Gastroesophageal sphincter (tissue), 4 donors: ENCODE measurements around the gene ELN. TPM values are rescaled to one million over a fixed set of nuclear protein-coding genes. Genes with fewer than 3 reads are reported as not detected.

Experiments
- ATAC-seq: fragments of 150-250 bp; one replicate; pipeline ENCODE4 v1.9.1; 2016; ENCODE audit warnings: mild to moderate bottlenecking, moderate library complexity
- H3K27ac ChIP-seq, 4 donors: fragments of 200-600 bp; sonication (generic) in 3 of 4; 1 replicate in 3 of 4; 2 replicates in 1 of 4; pipeline ENCODE4 v1.5.1; 2016 to 2019
- H3K27me3 ChIP-seq: fragments of 200-600 bp; sonication (generic); one replicate; pipeline ENCODE4 v1.5.1; 2019
- H3K36me3 ChIP-seq, 2 donors: fragments of 200-600 bp; sonication (generic); one replicate each; pipeline ENCODE4 v1.5.1; 2019; ENCODE audit warnings: control low read depth in 1 of 2
- H3K4me1 ChIP-seq, 3 donors: fragments of 200-600 bp; sonication (generic); 1 replicate in 2 of 3; 2 replicates in 1 of 3; pipeline ENCODE4 v1.5.1; 2016 to 2019; ENCODE audit warnings: control low read depth in 2 of 3
- H3K4me3 ChIP-seq, 2 donors: fragments of 200-600 bp; sonication (generic); one replicate each; pipeline ENCODE4 v1.5.1; 2019; ENCODE audit warnings: mild to moderate bottlenecking in 1 of 2, moderate library complexity in 1 of 2
- H3K9me3 ChIP-seq, 3 donors: fragments of 200-600 bp; sonication (generic); one replicate each; pipeline ENCODE4 v1.5.1; 2017 to 2019; ENCODE audit warnings: control low read depth in 2 of 3
- EP300 ChIP-seq: sonication (generic); formaldehyde crosslinking; IDR thresholded peaks from one replicate; pipeline ENCODE4 v1.6.1; 2017; ENCODE audit warnings: antibody characterized with exemption, mild to moderate bottlenecking
- POLR2A ChIP-seq, 2 donors: fragments of 450-650 bp; IDR thresholded peaks; one replicate each; pipeline ENCODE4 v1.6.1; 2017; ENCODE audit warnings: antibody characterized with exemption in 2 of 2, mild to moderate bottlenecking in 2 of 2, moderate library complexity in 1 of 2
- POLR2AphosphoS5 ChIP-seq: sonication (generic); formaldehyde crosslinking; IDR thresholded peaks from one replicate; pipeline ENCODE4 v1.6.1; 2017; ENCODE audit warnings: antibody characterized with exemption
- WGBS, 2 donors: methylation state at CpG; one replicate each; pipeline ENCODE4 v1.1.5; 2018; ENCODE audit warnings: low coverage in 1 of 2; 5-methylcytosine and 5-hydroxymethylcytosine counted together
- total RNA-seq, 4 donors: library from RNA; depleted of rRNA; stranded (reverse); fragments of >200 nt; gene quantifications; one replicate each; pipeline ENCODE4 v1.1.0, GENCODE V29; 2016
- TF ChIP-seq, protein P1 (sequence below), 4 experiments: fragments of 200-600 bp in 2 of 4; fragments of 450-650 bp in 2 of 4; sonication (generic) in 1 of 4; IDR thresholded peaks; one replicate each; pipeline ENCODE4 v1.5.1; 2017 to 2019; ENCODE audit warnings: antibody characterized with exemption in 4 of 4, mild to moderate bottlenecking in 2 of 4, moderate library complexity in 2 of 4

Gene ELN
- total RNA-seq, 4 donors from 2014 or later: 316 to 703 (median 441) TPM

DNA sequence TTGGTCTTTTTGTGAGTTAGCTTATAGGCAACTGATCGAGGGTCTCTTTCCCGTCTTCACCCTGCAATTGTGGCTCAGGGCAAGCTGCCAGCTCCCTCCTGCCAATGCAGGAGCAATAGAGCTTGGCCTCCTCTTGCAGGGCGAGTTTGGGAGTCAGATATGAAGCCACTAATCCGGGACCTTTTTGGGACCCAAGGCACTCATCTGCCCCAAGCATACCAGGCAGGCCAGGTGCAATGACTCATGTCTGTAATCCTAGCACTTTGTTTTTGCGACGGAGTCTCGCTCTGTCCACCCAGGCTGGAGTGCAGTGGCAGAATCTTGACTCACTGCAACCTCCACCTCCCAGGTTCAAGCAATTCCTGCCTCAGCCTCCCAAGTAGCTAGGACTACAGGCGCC lies 76.7 kb downstream of the ELN start:
- Histone ChIP-seq H3K27me3 (no peaks in the 10 kb centered on the region), H3K9me3 (no peaks in the 10 kb centered on the region), H3K27ac (no peak overlapping the region), H3K4me3 (no peak overlapping the region), H3K4me1 (no peaks in the 10 kb centered on the region), H3K36me3 (peaks cover 0 to 92% of the 10 kb centered on the region in 2 donors)
- TF ChIP-seq POLR2A (IDR thresholded peaks at IDR 0.05) (no peak), POLR2AphosphoS5 (no peak), EP300 (no peak)
- TF ChIP-seq, protein P1, sequence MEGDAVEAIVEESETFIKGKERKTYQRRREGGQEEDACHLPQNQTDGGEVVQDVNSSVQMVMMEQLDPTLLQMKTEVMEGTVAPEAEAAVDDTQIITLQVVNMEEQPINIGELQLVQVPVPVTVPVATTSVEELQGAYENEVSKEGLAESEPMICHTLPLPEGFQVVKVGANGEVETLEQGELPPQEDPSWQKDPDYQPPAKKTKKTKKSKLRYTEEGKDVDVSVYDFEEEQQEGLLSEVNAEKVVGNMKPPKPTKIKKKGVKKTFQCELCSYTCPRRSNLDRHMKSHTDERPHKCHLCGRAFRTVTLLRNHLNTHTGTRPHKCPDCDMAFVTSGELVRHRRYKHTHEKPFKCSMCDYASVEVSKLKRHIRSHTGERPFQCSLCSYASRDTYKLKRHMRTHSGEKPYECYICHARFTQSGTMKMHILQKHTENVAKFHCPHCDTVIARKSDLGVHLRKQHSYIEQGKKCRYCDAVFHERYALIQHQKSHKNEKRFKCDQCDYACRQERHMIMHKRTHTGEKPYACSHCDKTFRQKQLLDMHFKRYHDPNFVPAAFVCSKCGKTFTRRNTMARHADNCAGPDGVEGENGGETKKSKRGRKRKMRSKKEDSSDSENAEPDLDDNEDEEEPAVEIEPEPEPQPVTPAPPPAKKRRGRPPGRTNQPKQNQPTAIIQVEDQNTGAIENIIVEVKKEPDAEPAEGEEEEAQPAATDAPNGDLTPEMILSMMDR (IDR thresholded peaks at IDR 0.05): no peak
- WGBS, 2 donors: 77 to 95% methylated on average over 3 to 4 of the region's 8 CpGs
- no peak for ATAC-seq

DNA sequence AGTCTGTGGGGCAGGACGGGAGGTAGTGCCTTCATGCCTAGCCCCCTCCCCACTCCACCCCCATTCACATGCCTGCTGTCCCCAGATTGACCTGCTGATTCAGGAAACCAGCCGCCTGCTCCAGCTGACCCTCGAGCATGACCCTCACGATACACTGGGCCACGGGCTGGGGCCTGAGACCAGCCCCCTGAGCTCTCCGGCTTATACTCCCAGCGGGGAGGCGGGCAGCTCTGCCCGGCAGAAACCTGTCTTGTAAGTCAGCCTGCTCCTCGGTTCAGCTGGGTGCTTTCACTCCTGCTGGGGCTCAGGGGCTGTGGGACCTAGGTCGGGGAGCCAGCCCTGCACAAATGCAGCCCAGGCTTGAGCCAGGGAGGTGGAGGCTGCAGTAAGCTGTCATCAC lies 78.0 kb downstream of the ELN start:
- no peak for ATAC-seq
- peaks cover 0 to 92% of the 10 kb centered on the region in 2 donors for H3K36me3 ChIP-seq
- H3K27ac ChIP-seq: no peak overlapping the region
- H3K27me3 ChIP-seq: no peaks in the 10 kb centered on the region
- WGBS, 2 donors: no CpG with 5 or more reads among the region's 11 CpGs
- no peaks in the 10 kb centered on the region for H3K4me1 ChIP-seq
- H3K9me3 ChIP-seq: no peaks in the 10 kb centered on the region
- TF ChIP-seq POLR2AphosphoS5 (no peak), POLR2A (IDR thresholded peaks at IDR 0.05) (no peak), EP300 (no peak)
- TF ChIP-seq, protein P1 (IDR thresholded peaks at IDR 0.05): no peak
- H3K4me3 ChIP-seq: no peak overlapping the region

DNA sequence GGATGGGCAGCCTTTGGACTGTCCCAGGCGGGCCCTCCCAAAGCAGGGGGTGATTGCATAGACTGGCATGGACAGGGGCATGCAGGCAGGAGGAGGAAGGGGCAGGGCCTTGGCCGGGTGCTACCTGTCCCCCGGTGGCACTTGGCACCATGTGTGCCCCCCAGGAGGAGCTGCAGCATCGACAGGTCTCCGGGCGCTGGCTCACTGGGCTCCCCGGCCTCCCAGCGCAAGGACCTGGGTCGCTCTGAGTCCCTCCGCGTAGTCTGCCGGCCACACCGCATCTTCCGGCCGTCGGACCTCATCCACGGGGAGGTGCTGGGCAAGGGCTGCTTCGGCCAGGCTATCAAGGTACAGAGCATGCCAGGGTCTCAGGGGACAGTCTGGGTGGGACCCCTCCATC lies 78.9 kb downstream of the ELN start:
- Histone ChIP-seq H3K4me1 (no peaks in the 10 kb centered on the region), H3K4me3 (no peak overlapping the region), H3K36me3 (peaks cover 0 to 92% of the 10 kb centered on the region in 2 donors), H3K27me3 (no peaks in the 10 kb centered on the region), H3K27ac (no peak overlapping the region), H3K9me3 (no peaks in the 10 kb centered on the region)
- ATAC-seq: no peak
- TF ChIP-seq POLR2A (IDR thresholded peaks at IDR 0.05) (no peak), POLR2AphosphoS5 (no peak), EP300 (no peak)
- TF ChIP-seq, protein P1 (IDR thresholded peaks at IDR 0.05): no peak
- WGBS, 2 donors: 80% methylated on average over 1 of the region's 18 CpGs; no CpG with 5 or more reads in 1 of the 2 donors

DNA sequence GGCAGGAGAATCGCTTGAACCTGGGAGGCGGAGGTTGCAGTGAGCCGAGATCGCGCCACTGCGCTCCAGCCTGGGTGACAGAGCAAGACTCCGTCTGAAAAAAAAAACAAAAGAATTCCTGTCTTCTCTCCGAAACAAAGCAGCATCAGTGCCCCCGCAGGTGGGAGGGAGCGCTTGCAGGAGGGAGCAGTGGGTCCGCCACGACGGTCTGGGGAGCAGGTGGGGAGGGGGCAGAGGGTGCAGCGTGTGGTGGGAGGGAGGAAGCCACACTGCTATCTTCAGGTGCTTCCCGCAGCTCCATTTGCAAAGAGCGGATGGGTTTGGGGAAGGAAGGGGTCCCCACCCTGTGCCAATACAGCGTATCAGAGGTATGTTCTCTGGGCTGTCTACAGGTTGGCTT lies 87.4 kb downstream of the ELN start:
- Histone ChIP-seq H3K36me3 (peaks cover 0 to 88% of the 10 kb centered on the region in 2 donors), H3K27me3 (no peaks in the 10 kb centered on the region), H3K4me1 (no peaks in the 10 kb centered on the region), H3K4me3 (no peak overlapping the region), H3K9me3 (no peaks in the 10 kb centered on the region), H3K27ac (no peak overlapping the region)
- 63 to 66% methylated on average over 7 to 12 of the region's 17 CpGs for WGBS, 2 donors
- no peak for ATAC-seq
- no peak for TF ChIP-seq EP300
- no peak for TF ChIP-seq POLR2AphosphoS5
- TF ChIP-seq, protein P1 (IDR thresholded peaks at IDR 0.05): no peak
- TF ChIP-seq POLR2A (IDR thresholded peaks at IDR 0.05): no peak

DNA sequence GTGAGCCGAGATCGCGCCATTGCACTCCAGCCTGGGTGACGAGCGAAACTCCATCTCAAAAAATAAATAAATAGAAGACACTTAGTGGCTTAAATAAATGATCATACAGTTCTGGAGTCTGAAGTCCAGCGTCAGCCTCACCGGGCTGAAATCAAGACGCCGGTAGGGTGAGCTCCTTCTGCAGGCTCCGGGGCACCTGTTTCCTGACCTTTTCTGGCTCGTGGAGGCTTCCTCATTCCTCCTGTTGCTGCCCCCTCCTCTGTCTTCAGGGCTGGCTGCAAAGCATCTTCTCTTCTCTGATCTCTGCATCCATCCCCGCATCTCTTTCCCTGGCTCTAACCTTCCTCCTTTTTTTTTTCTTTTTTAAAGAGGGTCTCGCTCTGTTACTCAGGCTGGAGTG lies 88.4 kb downstream of the ELN start:
- H3K36me3 ChIP-seq: peaks cover 0 to 88% of the 10 kb centered on the region in 2 donors
- no peak overlapping the region for H3K27ac ChIP-seq
- no peak for ATAC-seq
- H3K9me3 ChIP-seq: no peaks in the 10 kb centered on the region
- 68 to 69% methylated on average over 7 to 8 of the region's 13 CpGs for WGBS, 2 donors
- no peak overlapping the region for H3K4me3 ChIP-seq
- no peaks in the 10 kb centered on the region for H3K4me1 ChIP-seq
- H3K27me3 ChIP-seq: no peaks in the 10 kb centered on the region
- TF ChIP-seq POLR2A (IDR thresholded peaks at IDR 0.05) (no peak), EP300 (no peak), POLR2AphosphoS5 (no peak)
- TF ChIP-seq, protein P1 (IDR thresholded peaks at IDR 0.05): no peak

Other genes starting within 250 kb of the ELN start
- gene CLDN4, start 197.2 kb upstream of the ELN start, total RNA-seq: 10 to 100 TPM in 1 of 4 donors, under 1 TPM in 3; 0.54 to 16.8 (median 0.79) TPM
- 1 to 10 TPM in 3 of 4 donors, under 1 TPM in 1; 0.93 to 7.8 (median 3.5) TPM for gene METTL27, start 185.7 kb upstream of the ELN start, total RNA-seq
- gene TMEM270, start 167.0 kb upstream of the ELN start, total RNA-seq: not detected
- gene LIMK1, start 55.6 kb downstream of the ELN start, total RNA-seq: 10 to 100 TPM in 3 of 4 donors, 1 to 10 TPM in 1; 7.2 to 20.6 (median 13.2) TPM
- 100 to 1,000 TPM; 291 to 344 (median 322) TPM for gene EIF4H, start 146.2 kb downstream of the ELN start, total RNA-seq
- gene LAT2, start 181.8 kb downstream of the ELN start, total RNA-seq: 1 to 10 TPM; 2.8 to 8.2 (median 4.8) TPM
- gene RFC2, start 226.2 kb downstream of the ELN start, total RNA-seq: 10 to 100 TPM; 11.3 to 12.2 (median 11.3) TPM